HG03280 (cell line): Measurements from ENCODE around the gene DEDD.

ENCODE experiments used
- ATAC-seq: cut with Tn5 transposase; IDR thresholded peaks from one replicate; pipeline ENCODE4 v1.9.1; 2021; ENCODE audit warnings: mild to moderate bottlenecking, moderate library complexity; ENCODE audit not compliant: unreplicated experiment

Gene DEDD

GRCh38 chr1:161132410-161133219 is at the start of gene DEDD:
Gene DEDD, minus strand, starts transcription at chr1:161132667. Its CDS starts 8,205 bp downstream, at chr1:161124462.
- peak; percentile 93 for ATAC-seq

GRCh38 chr1:161182214-161182613 is 49.7 kb upstream of the DEDD start:
- ATAC-seq, result peak; percentile 39

GRCh38 chr1:161180639-161181038 is 48.2 kb upstream of the DEDD start:
- ATAC-seq, result no peak

GRCh38 chr1:161179698-161180097 is 47.2 kb upstream of the DEDD start:
- no peak for ATAC-seq

- ATAC-seq, result no peak
Observed at GRCh38 chr1:161177936-161178244, 45.4 kb upstream of the DEDD start.

GRCh38 chr1:161177112-161177935 is 44.9 kb upstream of the DEDD start, which contains the start of gene B4GALT3:
Gene B4GALT3, minus strand, starts transcription at chr1:161177507. Its CDS starts 1,447 bp downstream, at chr1:161176060.
- peak; percentile 82 for ATAC-seq

GRCh38 chr1:161176468-161177111 is 44.1 kb upstream of the DEDD start:
- ATAC-seq, result no peak

GRCh38 chr1:161175771-161176453 is 43.4 kb upstream of the DEDD start:
- ATAC-seq, result no peak

GRCh38 chr1:161174911-161175310 is 42.4 kb upstream of the DEDD start:
- ATAC-seq, result no peak

GRCh38 chr1:161173711-161174110 is 41.2 kb upstream of the DEDD start:
- no peak for ATAC-seq

- no peak for ATAC-seq
Observed at GRCh38 chr1:161172776-161173376, 40.4 kb upstream of the DEDD start.

GRCh38 chr1:161172349-161172748 is 39.9 kb upstream of the DEDD start:
- ATAC-seq, result no peak

- ATAC-seq, result no peak
Observed at GRCh38 chr1:161171696-161172095, 39.2 kb upstream of the DEDD start.

GRCh38 chr1:161171191-161171590 is 38.7 kb upstream of the DEDD start:
- ATAC-seq, result no peak

GRCh38 chr1:161168906-161169305 is 36.4 kb upstream of the DEDD start:
- no peak for ATAC-seq

GRCh38 chr1:161166669-161167548 is 34.4 kb upstream of the DEDD start:
- peak; percentile 1 for ATAC-seq

- peak; percentile 90 for ATAC-seq
Observed at GRCh38 chr1:161165742-161166668, 33.5 kb upstream of the DEDD start, which contains the start of gene PPOX. Gene PPOX, plus strand, starts transcription at chr1:161166426. Its CDS starts 422 bp downstream, at chr1:161166848.

GRCh38 chr1:161164901-161165610 is 32.6 kb upstream of the DEDD start:
- ATAC-seq, result no peak
